A549 (cell line): ENCODE results near the gene GABRA5. TPM values are rescaled to one million over a fixed set of nuclear protein-coding genes. Genes with fewer than 3 reads are reported as not detected.

ENCODE experiments used
- ATAC-seq, 2 experiments: fragments of 200-7000 bp in 1 of 2; fragments of >200 bp in 1 of 2; cut with Nextera tagmentation in 1 of 2; cut with Tn5 transposase in 1 of 2; 3 replicates each; pipeline versions ENCODE4 v1.8.0 to v1.9.1; 2018 to 2020; ENCODE audit warnings: mild to moderate bottlenecking in 1 of 2, moderate library complexity in 1 of 2
- CTCF ChIA-PET: fragments of 300-600 bp; sonication (Branson Sonifier 250); formaldehyde crosslinking; extraction: SDS; loops from one replicate; lab custom pipeline; 2021; ENCODE audit warnings: antibody characterized with exemption, inconsistent platforms; lab: Yijun Ruan, JAX
- POLR2A ChIA-PET: fragments of 350-600 bp; formaldehyde crosslinking; extraction: SDS; loops from one replicate; lab custom pipeline; 2021; ENCODE audit warnings: antibody characterized with exemption, inconsistent platforms; lab: Yijun Ruan, JAX
- DNase-seq, 2 experiments: peaks; one replicate each; pipeline versions ENCODE4 v3.0.0 to v3.0.0-alpha.2; 2011 to 2016; ENCODE audit warnings: low read depth in 1 of 2, low spot score in 1 of 2
- FAIRE-seq: peaks from 2 replicates; lab custom pipeline; 2011; peaks lifted over from hg19 to GRCh38; lab: Jason Lieb, UNC
- H3K27ac ChIP-seq, 2 experiments: fragments of >200 bp; sonication (Bioruptor Twin); formaldehyde crosslinking; 3 replicates each; pipeline ENCODE4 v1.5.1; 2016 to 2017
- H3K4me1 ChIP-seq: fragments of >200 bp; sonication (Bioruptor Twin); formaldehyde crosslinking; 3 replicates; pipeline ENCODE4 v1.6.1; 2016
- H3K4me2 ChIP-seq: fragments of >200 bp; sonication (Bioruptor Twin); formaldehyde crosslinking; 3 replicates; pipeline ENCODE4 v1.6.1; 2016
- H3K4me3 ChIP-seq: fragments of >200 bp; sonication (Bioruptor Twin); formaldehyde crosslinking; 3 replicates; pipeline ENCODE4 v1.5.1; 2016
- H3K9me3 ChIP-seq: fragments of >200 bp; sonication (Bioruptor Twin); formaldehyde crosslinking; 3 replicates; pipeline ENCODE4 v1.6.1; 2016
- ATOH8 ChIP-seq: fragments of 250-450 bp; sonication (Bioruptor Pico); IDR thresholded peaks from 2 replicates; pipeline ENCODE4 v1.5.0; 2020; ENCODE audit warnings: low read depth, mild to moderate bottlenecking, moderate library complexity
- BCL3 ChIP-seq: fragments of >200 bp; sonication (Bioruptor Twin); formaldehyde crosslinking; IDR thresholded peaks from 3 replicates; pipeline ENCODE4 v1.6.1; 2016
- CHD4 ChIP-seq: fragments of 200-600 bp; sonication (generic); IDR thresholded peaks from 2 replicates; pipeline ENCODE4 v1.6.1; 2016; ENCODE audit warnings: antibody characterized with exemption, mild to moderate bottlenecking, borderline replicate concordance
- CTCF ChIP-seq: fragments of >200 bp; sonication (Bioruptor Twin); formaldehyde crosslinking; IDR thresholded peaks from 3 replicates; pipeline ENCODE4 v1.5.1; 2016
- FOSB ChIP-seq: fragments of 250-450 bp; sonication (Bioruptor Pico); IDR thresholded peaks from 2 replicates; pipeline ENCODE4 v1.5.0; 2020; ENCODE audit warnings: mild to moderate bottlenecking, moderate library complexity
- FOSL2 ChIP-seq, 2 experiments: fragments of 450-650 bp in 1 of 2; fragments of >200 bp in 1 of 2; sonication (Bioruptor Twin) in 1 of 2; formaldehyde crosslinking; IDR thresholded peaks; 2 replicates each; pipeline versions ENCODE4 v1.5.0 to v1.6.1; 2016 to 2020; ENCODE audit warnings: mild to moderate bottlenecking in 1 of 2, moderate library complexity in 1 of 2
- FOXS1 ChIP-seq: fragments of 250-450 bp; sonication (Bioruptor Pico); IDR thresholded peaks from 2 replicates; pipeline ENCODE4 v1.5.0; 2020; ENCODE audit warnings: mild to moderate bottlenecking, moderate library complexity
- HDAC2 ChIP-seq: fragments of 200-600 bp; sonication (generic); IDR thresholded peaks from 2 replicates; pipeline ENCODE4 v1.6.1; 2016
- HES2 ChIP-seq: fragments of >200 bp; sonication (Bioruptor Twin); formaldehyde crosslinking; IDR thresholded peaks from 2 replicates; pipeline ENCODE4 v1.6.1; 2016
- HMGXB4 ChIP-seq: fragments of 250-450 bp; sonication (Bioruptor Pico); IDR thresholded peaks from 2 replicates; pipeline ENCODE4 v1.5.0; 2021; ENCODE audit warnings: mild to moderate bottlenecking, moderate library complexity, borderline replicate concordance
- JUN ChIP-seq, 2 experiments: fragments of >200 bp; sonication (Bioruptor Twin); formaldehyde crosslinking; IDR thresholded peaks; 2 replicates in 1 of 2; 3 replicates in 1 of 2; pipeline ENCODE4 v1.6.1; 2016 to 2017
- KDM1A ChIP-seq: fragments of 200-600 bp; sonication (generic); IDR thresholded peaks from 2 replicates; pipeline ENCODE4 v1.6.1; 2016; ENCODE audit warnings: low read depth, mild to moderate bottlenecking
- MAX ChIP-seq: IDR thresholded peaks from 2 replicates; pipeline ENCODE4 v1.6.1; 2012
- MYC ChIP-seq: IDR thresholded peaks from 2 replicates; pipeline ENCODE4 v1.6.1; 2012; ENCODE audit warnings: mild to moderate bottlenecking, inconsistent platforms, low read length, improper control_type of control experiment, borderline replicate concordance
- PBX3 ChIP-seq: IDR thresholded peaks from 2 replicates; pipeline ENCODE4 v1.6.1; 2012
- PHF8 ChIP-seq: fragments of 200-600 bp; sonication (generic); IDR thresholded peaks from 2 replicates; pipeline ENCODE4 v1.6.1; 2016; ENCODE audit warnings: low read depth, mild to moderate bottlenecking, antibody characterized with exemption, moderate library complexity, borderline replicate concordance
- POLR2A ChIP-seq: IDR thresholded peaks from 2 replicates; pipeline ENCODE4 v1.6.1; 2012; ENCODE audit warnings: mild to moderate bottlenecking, low read length
- POLR2AphosphoS2 ChIP-seq: conservative IDR thresholded peaks from 2 replicates; pipeline ENCODE4 v1.6.1; 2012; ENCODE audit warnings: low read length, improper control_type of control experiment, inconsistent platforms
- RAD21 ChIP-seq, 2 experiments: fragments of >200 bp in 1 of 2; sonication (Bioruptor Twin) in 1 of 2; formaldehyde crosslinking in 1 of 2; IDR thresholded peaks in 1 of 2; conservative IDR thresholded peaks in 1 of 2; 2 replicates in 1 of 2; 3 replicates in 1 of 2; pipeline ENCODE4 v1.6.1; 2012 to 2018; ENCODE audit warnings: inconsistent platforms in 1 of 2
- SMC3 ChIP-seq: fragments of >200 bp; sonication (Bioruptor Twin); formaldehyde crosslinking; IDR thresholded peaks from 3 replicates; pipeline ENCODE4 v1.6.1; 2018; ENCODE audit warnings: inconsistent platforms
- WGBS: methylation state at CpG from one replicate; pipeline ENCODE4 v1.1.6; 2017; ENCODE audit errors: missing lambda C conversion rate; 5-methylcytosine and 5-hydroxymethylcytosine counted together
- polyA plus RNA-seq, 4 experiments: library from polyadenylated mRNA; depleted of rRNA in 3 of 4; stranded (reverse); fragments of >200 nt; fragmentation: RNase III in 1 of 4; extraction: RNeasy Plus Mini Kit Qiagen cat#74134 plus additional on column Dnase treatment in 1 of 4; gene quantifications; 2 replicates in 3 of 4; 3 replicates in 1 of 4; pipeline ENCODE4 v1.2.3, GENCODE V29; 2011 to 2017

Gene GABRA5
- polyA plus RNA-seq, 2 of the 4 experiments (the other 2 are of a cell fraction), result 89.1 to 91.7 TPM

GRCh38 chr15:26972636-26973035, 105.8 kb downstream of the GABRA5 start (continued):
- no peak for TF ChIP-seq CTCF

GRCh38 chr15:26974120-26974780, 107.4 kb downstream of the GABRA5 start:
- POLR2A ChIA-PET, result no interaction called here
- DNase-seq (peak; percentile 35 to 69), FAIRE-seq (peak; percentile 54), ATAC-seq (peak; percentile 67 to 76; a peak in 4 of 6 replicates)
- Histone ChIP-seq H3K27ac (no peak overlapping the region), H3K9me3 (no peaks in the 10 kb centered on the region), H3K4me3 (no peak overlapping the region), H3K4me2 (0 out of 3 replicates have a peak overlapping the region, but pooled peaks have one; percentile 17), H3K4me1 (peaks cover 5% of the 10 kb centered on the region; the same call in 1 of the 3 replicates)
- CTCF ChIA-PET, result interaction anchor here (0.7 to 4.7 kb wide), 23 partner anchors 11 to 1305 kb away, joined by 3 to 46 read pairs (median 4); partner anchors contain the start of gene OCA2
- 15% methylated on average over 9 of the region's 9 CpGs for WGBS
- TF ChIP-seq PHF8, result no peak
- no peak for TF ChIP-seq KDM1A
- no peak for TF ChIP-seq CHD4
- TF ChIP-seq HES2, result no peak
- TF ChIP-seq MAX, result no peak
- TF ChIP-seq BCL3, result no peak
- TF ChIP-seq FOSB (CRISPR knock-in tag), result no peak
- no peak for TF ChIP-seq JUN (IDR thresholded peaks at IDR 0.05)
- TF ChIP-seq POLR2AphosphoS2, result no peak
- peak; percentile 52 for TF ChIP-seq CTCF
- TF ChIP-seq FOSL2 (IDR thresholded peaks at IDR 0.05), result no peak
- TF ChIP-seq FOSL2 (CRISPR knock-in tag; IDR thresholded peaks at IDR 0.05), result no peak
- TF ChIP-seq MYC, result no peak
- no peak for TF ChIP-seq HMGXB4 (CRISPR knock-in tag)
- TF ChIP-seq PBX3, result no peak
- TF ChIP-seq HDAC2, result no peak
- TF ChIP-seq SMC3, result peak; percentile 53
- TF ChIP-seq ATOH8, result no peak
- TF ChIP-seq POLR2A, result no peak
- TF ChIP-seq FOXS1, result no peak
- peak; percentile 53 to 58; a peak in 4 of 5 replicates for TF ChIP-seq RAD21 (conservative IDR thresholded peaks at IDR 0.05 in 1 of 2, IDR thresholded peaks at IDR 0.05 in 1 of 2)
